HG02623 (cell line): ENCODE results near the gene POMT1.
"Not testable (repeated sequence)": the region's sequence is repeated elsewhere in the genome, so short reads cannot be mapped to it uniquely, and the experiment has no call there.

Experiments
- ATAC-seq: cut with Tn5 transposase; IDR thresholded peaks from one replicate; pipeline ENCODE4 v1.9.1; 2021; ENCODE audit warnings: moderate library complexity; ENCODE audit not compliant: unreplicated experiment

POMT1 gene

GRCh38 chr9:131494296-131494870 lies 8.3 kb upstream of the POMT1 start:
- no peak for ATAC-seq

DNA sequence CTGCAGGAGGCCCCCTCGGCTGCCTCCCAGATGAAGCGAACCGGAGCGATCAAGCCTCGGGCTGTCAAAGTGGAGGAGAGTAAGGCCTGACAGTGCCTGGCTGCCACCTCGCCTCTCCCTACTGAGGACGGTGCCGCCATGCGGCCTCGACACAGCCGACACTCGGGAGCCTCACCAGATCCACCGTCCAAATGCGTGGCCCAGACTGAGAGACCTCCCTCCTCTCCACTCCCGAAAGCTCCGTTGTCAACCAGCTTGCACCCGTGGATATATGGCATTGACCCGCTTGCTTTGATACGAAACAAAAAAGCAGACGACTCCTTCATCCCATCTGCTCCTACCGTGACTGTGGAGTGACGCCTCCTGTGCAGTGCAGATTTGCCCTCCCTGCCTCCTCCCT lies 6.9 kb upstream of the POMT1 start:
- ATAC-seq = no peak

DNA sequence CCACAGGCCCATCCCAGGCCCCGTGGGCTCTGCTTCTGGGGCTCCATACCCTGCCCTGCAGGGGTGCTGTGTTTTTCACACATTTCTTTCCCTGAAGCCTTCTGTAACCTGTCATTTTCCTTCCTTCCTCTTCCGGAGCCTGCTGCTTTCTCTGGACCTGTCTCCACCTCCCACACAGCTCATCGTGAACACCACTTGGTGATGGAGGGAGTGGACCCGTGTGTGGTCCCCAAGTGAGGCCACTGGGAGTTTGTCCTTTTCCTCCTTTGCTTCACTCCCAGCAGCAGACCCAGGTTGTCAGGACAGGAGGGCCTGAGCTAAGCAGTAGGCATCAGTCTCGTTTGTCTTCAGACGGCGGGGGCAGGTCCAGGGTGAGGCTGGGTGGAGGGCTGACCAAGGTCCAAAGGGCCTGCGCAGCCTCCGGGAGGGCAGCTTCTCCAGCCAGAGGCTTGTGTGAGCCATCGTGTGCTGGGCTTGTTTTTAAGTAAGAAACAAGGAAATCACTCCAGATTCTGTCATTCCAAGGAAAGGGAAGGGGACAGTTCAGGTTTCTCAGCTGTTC lies 5.8 kb upstream of the POMT1 start:
- ATAC-seq = no peak

DNA sequence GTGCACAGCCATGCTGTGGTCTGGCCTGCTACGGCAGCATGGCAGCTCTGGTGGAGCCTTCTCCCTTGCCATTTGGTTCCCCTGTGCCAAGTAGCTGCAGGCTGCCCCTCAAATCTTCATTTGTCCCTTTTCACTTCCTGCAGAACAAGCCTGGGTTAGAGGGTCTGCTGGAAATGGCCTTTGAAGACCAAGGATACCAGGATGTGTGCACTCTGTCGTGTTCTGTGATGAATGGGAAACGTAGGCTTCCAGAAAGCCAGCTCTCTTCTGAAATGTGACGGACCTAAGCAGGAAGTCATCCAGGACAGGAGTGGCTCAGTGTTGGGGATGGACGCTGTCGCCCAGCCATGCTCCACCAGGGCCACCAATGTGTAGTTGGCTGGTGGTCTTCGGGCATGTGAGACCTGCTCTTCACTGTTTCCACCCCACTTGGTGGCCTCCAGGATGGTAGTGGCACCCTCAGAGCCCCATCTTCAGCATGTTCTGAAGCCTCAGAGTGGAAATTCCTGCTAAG lies 3.4 kb upstream of the POMT1 start:
- ATAC-seq = no peak

DNA sequence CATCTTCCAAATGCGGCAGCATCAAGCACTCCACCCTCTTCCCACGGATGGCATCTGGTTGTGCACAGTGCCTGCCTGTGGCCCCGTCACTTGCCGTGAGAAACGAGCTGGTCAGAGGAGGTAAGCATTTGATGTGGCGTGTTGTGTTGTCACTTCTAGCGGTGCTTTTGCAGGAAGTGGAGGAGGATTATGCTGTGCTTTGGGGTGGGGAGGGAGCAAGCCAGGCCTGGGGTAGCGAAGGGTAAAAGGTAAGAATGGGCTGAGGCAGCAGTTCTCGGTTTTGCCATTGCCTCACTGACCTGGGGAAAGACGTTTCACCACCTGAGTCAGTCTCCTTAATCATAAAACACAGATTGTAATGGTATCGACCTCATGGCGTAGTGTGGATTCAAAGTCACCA lies 2.3 kb upstream of the POMT1 start:
- ATAC-seq = no peak

DNA sequence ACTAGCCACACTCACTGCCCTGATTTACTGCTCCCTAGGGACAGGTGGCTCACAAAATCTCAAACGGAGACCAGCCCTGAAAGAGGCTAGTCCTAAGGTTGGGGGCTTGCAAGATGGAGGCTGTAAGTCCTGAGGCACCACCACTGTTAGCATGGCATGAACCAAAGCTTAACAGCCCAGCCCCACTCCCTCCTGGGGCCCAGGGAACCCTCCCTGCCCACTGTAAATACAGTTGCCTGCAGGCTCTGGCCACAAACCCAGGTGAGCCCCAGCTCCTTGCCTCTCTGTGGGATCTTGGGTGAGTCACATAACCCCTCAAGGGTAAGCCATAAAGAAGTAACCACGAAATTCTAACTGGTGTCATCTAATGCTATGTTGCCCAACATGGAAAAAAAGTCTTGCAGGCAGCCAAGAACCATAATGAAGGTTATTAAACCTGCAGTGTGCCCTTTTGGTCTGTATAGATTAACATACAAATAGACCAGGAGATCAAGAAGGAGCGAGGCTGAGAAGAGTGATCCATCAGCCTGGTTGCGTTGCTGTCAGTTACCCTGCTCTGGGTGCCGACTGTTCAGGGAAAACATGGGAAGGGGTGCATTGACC lies 1.7 kb upstream of the POMT1 start:
- ATAC-seq = no peak

GRCh38 chr9:131503626-131504465 lies 1.1 kb downstream of the POMT1 start:
- no peak for ATAC-seq

DNA sequence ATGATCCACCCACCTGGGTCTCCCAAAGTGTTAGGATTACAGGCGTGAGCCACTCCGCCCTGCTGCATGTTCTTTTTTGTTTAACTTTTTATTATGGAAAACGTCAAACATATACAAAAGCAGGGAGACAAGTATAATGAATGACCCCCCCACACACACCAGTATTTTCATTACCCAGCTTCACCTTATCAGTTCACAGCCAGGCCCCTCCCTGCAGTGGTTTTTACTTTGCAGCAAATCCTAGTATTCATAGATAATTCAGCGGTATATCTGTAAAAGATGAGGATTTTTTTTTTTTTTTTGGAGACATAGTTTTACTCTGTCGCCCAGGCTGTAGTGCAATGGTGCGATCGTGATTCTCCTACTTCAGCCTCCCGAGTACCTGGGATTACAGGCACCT lies 2.3 kb downstream of the POMT1 start:
- no peak for ATAC-seq

DNA sequence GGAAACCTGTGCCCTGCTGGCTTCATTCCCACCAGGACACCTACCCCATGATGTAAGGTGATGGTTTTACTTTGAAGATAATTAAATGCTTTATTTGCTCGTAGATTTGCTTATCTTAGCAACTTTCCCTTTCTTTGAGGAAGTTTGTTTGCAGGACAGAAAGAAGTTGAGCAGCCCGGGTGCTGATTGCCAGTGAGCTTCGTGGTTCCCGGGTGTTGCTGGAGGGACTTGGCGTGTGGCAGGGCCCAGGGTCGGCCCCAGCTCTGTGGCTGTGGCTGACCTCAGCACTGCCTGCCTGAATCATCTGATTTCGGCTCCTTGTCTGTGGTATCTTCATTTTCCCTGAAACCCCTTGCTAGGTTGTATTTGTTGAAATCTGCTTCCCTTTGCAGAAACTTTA lies 8.7 kb downstream of the POMT1 start:
- no peak for ATAC-seq

DNA sequence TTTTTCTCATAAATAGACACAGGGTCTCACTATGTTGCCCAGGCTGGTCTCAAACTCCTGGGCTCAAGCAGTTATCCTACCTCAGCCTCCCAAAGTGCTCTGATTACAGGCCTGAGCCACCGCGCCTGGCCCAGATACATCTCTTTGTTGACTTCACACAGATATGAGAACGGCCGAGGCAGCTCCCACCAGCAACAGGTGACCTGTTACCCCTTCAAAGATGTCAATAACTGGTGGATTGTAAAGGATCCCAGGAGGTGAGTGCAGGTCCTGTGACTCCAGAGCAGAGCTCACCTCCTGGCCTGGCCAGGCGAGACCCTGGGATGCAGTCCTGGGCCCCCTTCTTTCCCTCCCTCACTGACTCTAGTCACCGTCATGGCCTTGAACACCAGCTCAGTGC lies 9.2 kb downstream of the POMT1 start:
- ATAC-seq = no peak

DNA sequence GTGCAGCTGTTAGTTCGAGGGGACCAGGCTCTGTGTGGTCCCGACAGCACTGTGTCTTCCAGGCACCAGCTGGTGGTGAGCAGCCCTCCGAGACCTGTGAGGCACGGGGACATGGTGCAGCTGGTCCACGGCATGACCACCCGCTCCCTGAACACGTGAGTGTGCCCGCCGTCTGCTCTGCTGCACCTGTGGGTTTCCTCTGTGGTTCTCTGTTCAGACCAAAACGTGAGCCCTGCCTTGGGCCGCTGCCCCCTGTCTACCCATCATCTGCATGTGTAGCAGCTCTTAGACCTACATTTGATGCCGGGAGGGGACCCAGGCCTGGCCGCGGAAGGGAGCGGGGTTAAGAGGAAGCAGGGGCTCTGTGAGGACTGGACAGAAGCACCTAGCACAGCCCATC lies 10.5 kb downstream of the POMT1 start:
- ATAC-seq = no peak

GRCh38 chr9:131515559-131516031 lies 12.9 kb downstream of the POMT1 start:
- ATAC-seq = not testable (repeated sequence)

DNA sequence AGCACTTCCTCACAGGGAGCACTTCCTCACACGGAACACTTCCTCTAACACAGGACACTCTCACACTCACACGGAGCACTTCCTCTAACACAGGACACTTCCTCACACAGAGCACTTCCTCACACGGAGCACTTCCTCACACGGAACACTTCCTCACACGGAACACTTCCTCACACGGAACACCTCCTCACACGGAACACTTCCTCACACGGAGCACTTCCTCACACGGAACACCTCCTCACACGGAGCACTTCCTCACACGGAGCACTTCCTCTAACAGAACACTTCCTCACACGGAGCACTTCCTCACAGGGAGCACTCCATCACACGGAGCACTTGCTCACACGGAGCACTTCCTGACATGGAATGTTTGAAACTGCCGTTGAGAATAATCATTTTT lies 13.4 kb downstream of the POMT1 start:
- no peak for ATAC-seq

DNA sequence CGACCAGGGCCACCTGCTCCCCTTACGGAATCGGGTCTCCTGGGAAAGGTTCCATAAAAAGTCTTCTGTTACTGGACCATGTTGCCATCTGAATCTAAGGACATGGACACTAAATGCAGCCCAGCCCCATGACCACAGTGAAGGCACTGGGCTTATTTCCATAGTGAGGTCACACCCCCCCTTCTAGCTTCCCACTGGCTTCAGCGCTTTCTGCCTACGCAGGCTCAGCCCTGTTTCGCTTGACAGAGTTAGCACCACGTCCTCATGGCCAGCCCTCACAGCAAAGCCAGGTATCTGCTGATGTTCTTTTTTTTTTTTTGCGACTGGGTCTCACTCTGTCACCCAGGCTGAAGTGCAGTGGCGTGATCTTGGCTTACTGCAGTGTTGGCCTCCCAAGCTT lies 14.2 kb downstream of the POMT1 start:
- ATAC-seq = no peak

DNA sequence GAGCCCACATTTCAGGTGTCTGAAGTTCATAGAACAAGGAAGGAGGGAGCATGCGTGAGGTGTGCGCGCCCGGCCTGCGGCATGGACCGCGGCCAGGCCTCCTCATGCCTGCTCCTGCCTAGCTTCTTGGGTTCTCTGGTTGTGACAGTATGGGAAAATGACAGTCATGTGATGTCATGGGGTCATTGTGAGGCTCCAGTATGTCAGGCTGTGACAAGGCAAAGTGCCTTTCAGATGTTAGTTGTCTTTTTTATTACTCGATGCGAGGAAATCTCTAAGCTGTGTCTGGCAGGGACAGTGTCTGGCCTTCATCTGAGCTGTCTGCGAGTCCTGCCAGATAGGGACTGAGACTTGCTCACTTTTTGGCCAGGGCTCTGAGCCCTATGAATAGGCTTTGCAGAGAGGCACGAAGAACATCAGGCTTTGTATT lies 15.1 kb downstream of the POMT1 start:
- no peak for ATAC-seq

GRCh38 chr9:131518553-131518952 lies 15.8 kb downstream of the POMT1 start:
- no peak for ATAC-seq

DNA sequence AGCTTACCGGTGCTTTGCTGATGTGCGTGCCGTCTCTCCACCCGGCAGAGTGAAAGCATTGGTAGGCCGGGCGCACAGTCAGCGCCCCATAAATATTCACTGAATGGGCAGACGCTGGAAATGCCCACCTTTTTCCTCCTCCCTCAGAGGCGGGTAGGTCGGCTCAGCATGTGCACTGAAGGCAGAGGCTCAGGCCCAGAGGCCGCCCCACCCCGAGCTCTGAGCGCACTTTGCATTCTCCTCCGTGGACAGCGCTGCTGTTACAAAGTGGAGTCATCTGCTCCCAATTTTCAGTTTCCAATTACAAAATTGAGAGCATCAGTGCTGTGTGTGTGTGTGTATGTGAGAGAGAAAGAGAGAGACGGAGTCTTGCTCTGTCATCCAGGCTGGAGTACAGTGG lies 17.8 kb downstream of the POMT1 start:
- ATAC-seq = no peak

- ATAC-seq = no peak
Measured at GRCh38 chr9:131521203-131521602, 18.5 kb downstream of the POMT1 start.

GRCh38 chr9:131521822-131522221 lies 19.1 kb downstream of the POMT1 start:
- no peak for ATAC-seq

DNA sequence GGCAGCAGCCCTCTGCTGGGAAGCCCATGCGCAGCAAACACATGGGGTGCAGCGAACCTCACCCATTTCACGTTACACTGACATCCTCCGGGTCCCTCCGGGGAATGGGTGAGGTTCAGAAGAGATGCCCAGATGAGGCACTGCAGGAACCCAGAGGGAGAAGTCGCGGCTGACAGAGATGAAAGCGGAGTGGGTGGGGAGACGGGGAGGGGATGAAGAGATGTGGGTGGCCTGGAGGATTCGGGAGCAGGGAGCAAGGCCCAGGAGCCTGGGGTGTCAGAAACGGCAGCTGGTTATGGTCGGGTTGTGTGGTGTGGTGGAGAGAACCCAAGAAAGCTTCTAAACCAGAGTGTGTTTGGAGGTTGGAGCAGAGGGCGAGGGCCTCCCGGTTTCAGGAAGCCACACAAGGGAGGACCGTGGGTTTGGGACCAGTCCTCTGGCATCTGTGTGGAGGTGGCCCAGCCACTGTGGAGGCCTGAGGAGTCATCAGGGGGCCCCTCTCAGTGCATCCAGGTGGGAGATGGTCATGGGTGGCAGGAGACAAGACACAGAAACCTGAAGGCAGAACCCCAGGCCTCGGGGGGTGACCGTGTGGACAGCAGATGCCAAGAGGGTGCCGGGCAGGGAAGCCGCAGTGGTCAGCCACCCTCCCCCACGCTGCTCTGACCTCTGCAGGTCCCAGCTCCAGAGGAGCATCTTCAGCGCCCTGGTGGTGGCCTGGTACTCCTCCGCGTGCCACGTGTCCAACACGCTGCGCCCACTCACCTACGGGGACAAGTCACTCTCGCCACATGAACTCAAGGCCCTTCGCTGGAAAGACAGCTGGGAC lies 19.8 kb downstream of the POMT1 start:
- no peak for ATAC-seq

DNA sequence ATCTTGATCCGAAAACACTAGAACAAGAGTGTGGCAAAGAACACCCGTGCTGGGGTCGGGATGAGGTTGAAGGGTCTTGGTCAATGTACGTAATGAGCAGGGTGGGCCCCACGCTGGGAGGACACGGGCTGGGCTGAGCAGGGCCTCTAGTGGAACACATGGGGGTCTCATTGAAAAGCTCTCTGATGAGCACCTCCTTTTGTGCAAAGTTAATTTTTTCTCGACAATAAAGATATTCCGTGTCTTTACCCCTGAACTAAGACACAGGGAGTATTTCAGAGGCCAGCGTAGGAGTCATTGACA lies 20.3 kb downstream of the POMT1 start:
- no peak for ATAC-seq
